Myocyte (in vitro differentiated cells): ENCODE data around the gene HSPB2. TPM values are rescaled to one million over a fixed set of nuclear protein-coding genes. Genes with fewer than 3 reads are reported as not detected.
"Not testable (repeated sequence)": the region's sequence is repeated elsewhere in the genome, so short reads cannot be mapped to it uniquely, and the experiment has no call there.

Source experiments
- DNase-seq: peaks from one replicate; pipeline ENCODE4 v3.0.0-alpha.2; 2012; ENCODE audit warnings: low read depth
- total RNA-seq: library from RNA; depleted of rRNA; stranded (reverse); fragments of >200 nt; gene quantifications from 2 replicates; pipeline ENCODE4 v1.2.3, GENCODE V29; 2014

HSPB2 gene
- total RNA-seq, 1 donor from 2014 or later: 15.6 TPM

- peak; percentile 62 for DNase-seq
Observed at GRCh38 chr11:111913031-111913861, 712 bp downstream of the HSPB2 start.

GRCh38 chr11:111913997-111914396 is 1.5 kb downstream of the HSPB2 start:
- DNase-seq: peak; percentile 86

GRCh38 chr11:111916768-111917167 is 4.2 kb downstream of the HSPB2 start:
- no peak for DNase-seq

DNA sequence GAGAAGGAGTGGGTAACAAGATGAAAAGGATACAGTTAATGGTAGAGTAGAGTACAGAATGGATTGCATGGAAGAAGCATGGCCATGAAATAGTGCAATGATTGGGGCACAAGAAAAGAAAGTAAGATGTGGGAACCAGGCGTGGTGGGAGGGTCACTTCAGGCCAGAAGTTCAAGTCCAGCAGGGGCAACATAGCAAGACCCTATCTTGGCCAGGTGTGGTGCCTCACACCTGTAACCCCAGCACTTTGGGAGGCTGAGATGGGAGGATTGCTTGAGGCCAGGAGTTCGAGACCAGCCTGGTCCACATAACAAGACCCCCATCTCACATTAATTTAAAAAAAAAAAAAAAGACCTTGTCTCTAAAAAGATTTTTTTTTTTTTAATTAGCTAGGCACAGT is 4.8 kb downstream of the HSPB2 start:
- no peak for DNase-seq

DNA sequence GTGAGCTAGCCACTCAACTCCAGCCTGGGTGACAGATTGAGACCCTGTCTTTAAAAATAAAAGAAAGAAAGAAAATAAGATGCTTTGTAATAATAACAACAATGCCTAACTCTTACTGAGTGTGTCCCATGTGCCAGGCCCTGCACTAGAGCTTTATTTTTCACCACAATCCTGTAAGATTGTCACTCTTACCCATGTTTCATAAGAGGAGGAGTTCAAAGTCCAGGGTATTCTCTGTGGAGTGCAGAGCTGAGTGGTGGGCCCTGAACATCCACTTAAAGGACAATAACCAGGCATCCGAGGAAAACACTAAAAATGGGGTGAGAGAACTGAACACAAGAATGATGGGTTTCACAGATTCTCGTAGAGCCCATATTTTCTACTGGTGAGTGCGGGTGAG is 5.3 kb downstream of the HSPB2 start:
- no peak for DNase-seq

DNA sequence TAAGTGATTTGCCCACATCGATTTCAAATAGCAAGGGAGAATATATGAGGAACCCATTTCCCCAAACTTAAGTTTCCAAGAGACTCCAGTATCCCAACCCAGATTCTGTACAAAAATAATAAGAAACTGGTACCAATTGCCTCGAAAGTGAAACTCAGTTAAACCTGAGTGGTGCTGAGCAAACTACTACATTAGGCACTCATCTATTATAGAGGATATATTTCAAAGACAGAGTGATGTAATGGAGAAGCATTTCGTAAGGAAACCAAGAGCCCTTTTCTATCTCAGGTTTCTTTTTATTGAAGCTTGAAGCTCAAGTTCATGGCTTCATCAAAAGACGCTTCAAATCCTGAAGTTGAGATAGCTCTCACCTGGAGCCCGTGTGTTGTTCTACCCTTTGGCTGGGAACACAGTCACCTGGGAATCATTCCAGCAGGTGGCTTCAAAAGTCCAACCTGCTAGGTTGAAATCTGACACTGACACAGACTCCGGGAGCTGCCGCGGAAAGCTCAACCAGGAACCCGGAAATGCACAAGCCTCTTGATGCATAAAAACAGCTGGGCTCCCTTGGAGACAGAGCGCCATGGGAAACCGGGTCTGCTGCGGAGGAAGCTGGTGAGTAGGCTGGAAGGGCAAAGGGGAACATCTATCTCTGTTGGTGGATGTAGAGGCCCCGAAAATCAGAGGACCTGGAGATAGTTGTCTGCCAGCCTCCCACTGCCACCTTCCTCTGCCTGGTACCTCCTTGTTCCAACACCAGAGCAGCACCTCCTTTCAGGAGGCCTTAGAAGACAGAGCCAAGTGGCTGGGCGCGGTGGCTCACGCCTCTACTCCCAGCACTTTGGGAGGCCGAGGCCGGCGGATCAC is 6.1 kb downstream of the HSPB2 start, which contains the start of gene C11orf52:
TSS of gene C11orf52 (plus strand) at position 524 of the 867 bp plus-strand sequence. CDS start at position 584, 60 bp downstream.
- peak; percentile 94 for DNase-seq

DNA sequence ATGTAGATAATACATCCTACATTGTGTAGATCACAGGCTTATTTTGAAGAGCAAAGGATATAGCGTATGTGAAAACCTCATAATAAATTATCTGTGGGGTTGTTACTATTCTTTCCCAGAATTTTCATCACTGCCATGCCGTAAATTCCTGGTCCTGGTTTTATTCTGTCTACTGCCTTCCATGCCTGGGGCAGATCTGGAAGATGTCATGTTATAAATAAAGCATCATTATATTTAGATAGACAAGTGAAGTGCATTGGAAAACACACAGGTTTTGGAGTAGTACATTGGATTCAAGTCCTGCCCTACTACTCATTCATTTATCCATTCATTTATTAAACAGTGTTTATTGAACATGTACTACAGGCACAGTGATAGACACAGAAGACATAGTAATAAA is 8.4 kb downstream of the HSPB2 start:
- no peak for DNase-seq

DNA sequence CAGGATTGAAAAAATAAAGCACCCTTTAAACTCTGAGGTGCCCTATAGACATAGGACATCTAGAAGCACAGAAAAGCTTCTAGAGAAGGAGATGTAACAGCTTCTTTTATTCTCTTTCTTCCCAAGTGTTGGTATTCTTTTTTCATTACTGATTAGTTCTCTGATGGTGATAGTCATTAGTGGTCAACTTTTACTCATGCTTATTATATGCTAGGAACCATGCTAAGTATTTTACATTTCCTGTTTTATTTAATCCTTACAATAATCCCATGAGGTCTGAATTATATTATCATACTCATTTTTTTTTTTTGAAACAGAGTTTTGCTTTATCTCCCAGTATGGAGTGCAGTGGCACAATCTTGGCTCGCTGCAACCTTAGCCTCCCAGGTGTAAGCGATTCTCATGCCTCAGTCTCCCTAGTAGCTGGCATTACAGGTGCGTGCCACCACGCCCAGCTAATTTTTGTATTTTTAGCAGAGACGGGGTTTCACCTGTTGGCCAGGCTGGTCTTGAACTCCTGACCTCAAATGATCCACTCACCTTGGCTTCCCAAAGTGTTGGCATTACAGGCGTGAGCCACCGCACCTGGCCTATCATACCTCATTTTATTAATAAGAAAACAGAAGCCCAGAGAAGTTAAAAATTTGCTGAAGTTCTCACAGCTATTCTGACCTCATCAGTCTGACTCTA is 9.2 kb downstream of the HSPB2 start:
- DNase-seq: no peak

- peak; percentile 89 for DNase-seq
Observed at GRCh38 chr11:111922803-111923202, 10.3 kb downstream of the HSPB2 start.

GRCh38 chr11:111923351-111923788 is 10.8 kb downstream of the HSPB2 start:
- DNase-seq: no peak

- no peak for DNase-seq
Observed at GRCh38 chr11:111923951-111924350, 11.4 kb downstream of the HSPB2 start.

- no peak for DNase-seq
Observed at GRCh38 chr11:111925953-111926352, 13.4 kb downstream of the HSPB2 start.

DNA sequence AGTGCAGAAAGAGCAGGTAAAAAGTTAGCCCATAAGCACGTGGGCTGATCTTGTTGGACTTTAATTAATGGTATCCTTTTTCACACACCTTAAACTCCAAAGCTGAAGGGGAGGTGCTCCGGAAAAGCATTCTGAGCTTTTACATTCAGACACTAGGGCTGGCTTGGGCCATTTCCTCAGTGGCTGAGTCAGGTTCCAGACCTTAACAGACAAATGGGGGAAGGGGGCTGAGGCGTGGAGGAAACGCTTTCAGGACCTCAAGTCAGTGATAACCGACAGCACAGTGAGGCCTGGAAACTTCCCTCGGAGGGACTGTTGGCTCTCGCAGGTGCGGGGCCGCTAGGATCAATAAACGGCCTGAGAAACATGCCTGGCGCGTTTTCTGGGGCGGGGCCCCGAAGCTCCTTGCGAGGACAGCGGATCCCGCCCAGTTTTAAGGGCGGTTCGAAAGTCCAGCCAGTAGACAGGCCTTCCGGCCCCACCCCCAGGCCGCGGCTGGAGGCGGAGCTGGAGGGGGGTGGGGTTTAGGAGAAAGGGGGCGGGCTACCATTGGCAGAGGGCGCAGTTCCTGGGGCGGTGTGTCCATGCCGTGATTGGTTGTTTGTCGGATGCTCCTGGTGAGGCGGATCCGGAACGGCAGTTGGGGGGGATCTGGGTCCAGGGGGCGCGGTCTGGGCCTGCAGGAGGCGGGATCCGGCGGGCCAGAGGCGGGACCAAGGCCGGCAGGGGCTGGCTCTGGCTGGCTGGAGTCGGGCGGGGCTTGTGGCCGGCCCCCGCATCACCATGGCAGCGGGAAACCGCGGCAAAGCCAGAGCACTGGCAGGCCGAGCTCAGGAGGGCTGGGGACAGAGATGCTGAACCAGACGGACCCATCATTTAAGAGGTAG is 14.2 kb downstream of the HSPB2 start:
- peak; percentile 97 for DNase-seq

GRCh38 chr11:111930472-111930871 is 17.9 kb downstream of the HSPB2 start:
- DNase-seq: no peak

- DNase-seq: no peak
Observed at GRCh38 chr11:111932611-111932950, 20.0 kb downstream of the HSPB2 start.

DNA sequence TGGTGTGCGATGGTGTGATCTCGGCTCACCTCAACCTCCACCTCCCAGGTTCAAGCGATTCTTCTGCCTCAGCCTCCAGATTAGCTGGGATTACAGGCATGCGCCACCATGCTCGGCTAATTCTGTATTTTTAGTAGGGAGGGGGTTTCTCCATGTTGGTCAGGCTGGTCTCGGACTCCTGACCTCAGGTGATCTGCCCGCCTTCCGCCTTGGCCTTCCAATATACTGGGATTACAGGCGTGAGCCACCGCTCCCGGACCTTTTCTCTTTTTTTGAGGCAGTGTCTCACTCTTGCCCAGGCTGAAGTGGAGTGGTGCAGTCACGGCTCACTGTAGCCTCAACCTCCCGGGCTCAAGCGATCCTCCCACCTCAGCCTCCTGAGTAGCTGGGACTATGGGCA is 20.6 kb downstream of the HSPB2 start:
- DNase-seq: not testable (repeated sequence)

DNA sequence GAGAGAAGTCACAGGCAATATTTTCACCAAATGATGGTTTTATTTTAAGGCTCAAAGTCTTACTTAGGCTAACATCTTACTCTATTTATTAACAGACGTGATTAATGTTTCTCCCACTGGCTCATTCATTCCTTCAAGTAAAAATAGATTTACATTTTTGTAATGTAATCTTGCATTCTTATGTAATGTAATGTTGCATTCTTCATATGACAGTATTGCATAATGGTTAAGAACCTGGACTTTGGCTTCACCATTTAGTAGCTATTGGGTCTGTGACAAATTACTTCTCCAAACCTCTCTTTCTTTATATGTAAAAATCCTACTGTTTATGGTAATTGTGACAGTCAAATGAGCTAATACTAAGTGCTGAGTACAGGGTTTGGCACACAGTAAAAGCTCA is 21.3 kb downstream of the HSPB2 start:
- no peak for DNase-seq

- no peak for DNase-seq
Observed at GRCh38 chr11:111934306-111934705, 21.8 kb downstream of the HSPB2 start.

- DNase-seq: no peak
Observed at GRCh38 chr11:111935317-111936039, 22.9 kb downstream of the HSPB2 start.

DNA sequence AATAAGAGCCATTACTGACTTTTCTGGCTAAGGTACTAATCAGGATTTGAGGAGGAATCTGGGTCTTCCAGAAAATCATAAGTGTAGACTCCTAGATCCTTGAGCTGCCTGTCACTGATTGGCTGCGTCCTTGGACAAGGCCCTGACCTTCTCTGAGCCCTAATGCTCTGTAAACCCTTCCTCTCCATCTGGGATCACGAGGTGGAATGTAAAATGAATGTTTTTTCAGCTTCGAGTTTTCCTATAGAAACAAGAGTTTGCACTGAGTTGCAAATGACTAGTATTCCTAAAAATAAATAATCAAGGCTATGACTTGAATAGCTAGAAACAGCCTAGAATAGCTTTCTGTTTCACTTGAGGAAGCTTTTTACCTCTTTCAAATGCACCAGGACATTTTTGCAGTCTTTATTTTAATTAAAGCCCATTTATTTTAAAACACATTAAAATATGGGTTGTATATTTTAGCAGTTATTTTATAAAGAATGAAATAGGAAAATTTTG is 23.6 kb downstream of the HSPB2 start:
- no peak for DNase-seq
